ENCODE results near the gene CHCHD6.

Gene CHCHD6

GRCh38 chr3:126959136-126959920, 255.3 kb downstream of the CHCHD6 start:
- no peak for DNase-seq (ENCODE audit: low read depth, low spot score)

DNA sequence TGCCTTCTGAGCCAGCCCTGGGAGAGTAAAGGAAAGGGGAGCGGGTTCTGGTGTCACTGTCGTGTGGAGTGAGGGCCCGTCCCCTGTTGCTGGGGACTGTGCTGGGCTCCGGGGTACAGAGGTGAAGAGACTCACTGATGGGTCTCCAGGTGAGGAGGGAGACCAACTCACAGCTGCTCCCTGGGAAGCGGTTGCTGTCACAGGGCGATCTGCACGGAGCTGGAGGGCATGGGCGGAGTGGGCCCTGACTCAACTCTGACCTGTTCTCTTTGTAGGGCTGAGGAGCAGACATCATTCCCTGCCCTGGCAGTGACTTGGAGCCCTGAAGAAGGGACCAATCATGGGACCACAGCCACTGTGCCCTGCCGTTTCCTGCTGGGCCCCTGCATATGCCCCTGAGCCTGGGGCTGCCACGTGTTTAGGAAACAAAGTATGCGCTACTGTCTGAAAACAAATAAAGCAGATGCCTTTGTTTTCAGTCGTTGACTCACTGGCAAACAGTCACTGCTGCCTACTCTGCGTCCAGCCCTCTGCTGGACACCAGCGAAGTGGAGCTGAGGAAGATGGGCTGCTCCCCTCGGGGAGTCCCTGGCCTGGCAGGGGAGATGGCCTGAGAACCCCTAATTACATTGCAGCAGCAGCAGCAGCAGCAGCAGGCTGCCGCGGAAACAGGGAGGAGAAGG, 256.0 kb downstream of the CHCHD6 start:
- peak; percentile 53 for DNase-seq (ENCODE audit: low read depth, low spot score)

DNA sequence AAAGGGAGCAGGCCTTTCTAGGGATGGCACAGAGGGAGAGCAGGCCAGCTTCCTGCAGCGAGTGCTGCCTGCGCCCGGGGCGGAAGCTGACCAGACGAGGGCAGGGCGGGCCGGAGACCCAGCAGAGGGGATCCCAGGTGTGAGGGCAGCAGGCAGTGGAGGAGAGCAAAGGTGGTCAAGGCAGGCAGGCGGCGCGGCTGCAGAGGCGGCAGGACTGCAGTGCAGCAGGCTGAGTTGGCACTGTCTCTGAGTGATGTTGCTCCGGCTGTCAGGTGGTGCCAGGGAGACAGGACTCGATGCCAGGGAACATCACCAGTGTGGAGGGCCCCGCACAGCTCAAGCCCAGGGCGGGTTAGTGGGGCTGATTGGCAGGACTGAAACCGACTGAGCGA, 256.6 kb downstream of the CHCHD6 start:
- no peak for DNase-seq (ENCODE audit: low read depth, low spot score)

DNA sequence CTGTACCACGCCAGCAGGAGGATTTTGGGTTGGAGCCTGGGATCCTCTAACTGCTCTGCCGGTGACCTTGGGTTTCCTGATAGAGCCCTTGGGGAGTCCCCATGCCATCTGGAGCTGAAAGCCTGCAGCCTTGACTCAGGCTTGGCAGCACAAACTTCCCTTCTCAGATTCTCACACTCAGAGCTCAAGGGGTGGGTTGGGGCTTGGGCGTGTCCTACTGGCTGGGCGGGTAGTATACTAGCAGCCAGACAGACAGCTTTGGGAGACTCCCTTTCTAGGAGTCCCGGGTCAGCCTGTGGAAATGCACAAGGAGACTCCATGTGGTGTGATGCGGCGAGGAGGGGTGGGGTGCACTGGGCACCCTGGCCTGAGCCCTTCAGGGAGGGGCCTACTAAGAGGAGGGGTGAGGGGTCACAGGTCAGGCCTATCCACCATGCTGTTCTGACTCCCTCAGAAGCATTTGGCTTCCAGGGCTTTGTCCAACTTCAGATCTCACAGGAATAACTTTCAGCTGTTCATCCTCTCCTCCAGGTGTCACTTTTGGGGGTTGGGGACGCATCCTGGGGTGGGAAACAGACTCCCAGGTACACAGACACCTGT, 257.3 kb downstream of the CHCHD6 start:
- no peak for DNase-seq (ENCODE audit: low read depth, low spot score)

GRCh38 chr3:126961791-126962461, 257.9 kb downstream of the CHCHD6 start:
- DNase-seq (ENCODE audit: low read depth, low spot score): no peak

DNA sequence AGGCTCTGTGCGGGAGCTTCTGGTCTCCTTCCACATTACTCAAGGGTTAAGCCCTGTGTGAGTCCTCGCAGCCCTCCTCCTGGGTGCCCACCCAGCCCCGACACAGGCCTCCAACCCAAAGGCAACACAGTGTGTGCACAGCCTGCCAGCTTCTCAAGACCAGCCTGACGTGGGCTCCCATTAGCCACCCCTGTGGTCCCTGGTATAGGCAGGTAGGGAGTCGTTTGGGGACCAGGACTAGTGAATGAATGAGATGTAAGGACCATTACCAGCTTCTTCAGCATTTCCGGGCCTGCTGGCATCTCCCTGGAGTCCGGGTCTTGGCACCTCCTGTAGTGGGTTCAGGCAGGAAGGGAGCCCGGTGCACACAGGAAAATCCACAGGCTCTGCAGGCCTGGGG, 258.7 kb downstream of the CHCHD6 start:
- DNase-seq (ENCODE audit: low read depth, low spot score): no peak

GRCh38 chr3:126963261-126964190, 259.5 kb downstream of the CHCHD6 start:
- DNase-seq (ENCODE audit: low read depth, low spot score): no peak

GRCh38 chr3:126964261-126964660, 260.2 kb downstream of the CHCHD6 start:
- DNase-seq (ENCODE audit: low read depth, low spot score): no peak

DNA sequence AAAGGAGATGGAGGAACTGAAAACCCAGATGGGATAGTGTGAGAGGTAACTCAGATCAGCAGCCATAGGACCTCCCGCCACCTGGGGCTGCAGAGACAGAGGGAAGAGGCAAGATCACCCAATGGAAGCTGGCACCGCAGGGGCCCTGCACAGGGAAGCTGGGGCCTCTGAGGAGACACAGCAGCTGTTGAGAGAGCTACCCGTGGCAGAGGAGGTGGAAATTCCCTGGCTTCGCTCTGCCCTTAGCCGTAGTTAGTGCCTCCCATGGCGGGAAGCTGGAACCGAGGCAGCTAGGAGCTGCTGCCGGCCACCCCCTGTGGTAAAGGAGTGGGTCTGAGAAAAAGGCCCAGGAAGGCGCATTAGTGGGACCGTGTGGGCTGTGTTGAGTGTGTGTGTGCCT, 260.9 kb downstream of the CHCHD6 start:
- no peak for DNase-seq (ENCODE audit: low read depth, low spot score)

- DNase-seq (ENCODE audit: low read depth, low spot score): no peak
These were observed 261.6 kb downstream of the CHCHD6 start for GRCh38 chr3:126965526-126966080.

DNA sequence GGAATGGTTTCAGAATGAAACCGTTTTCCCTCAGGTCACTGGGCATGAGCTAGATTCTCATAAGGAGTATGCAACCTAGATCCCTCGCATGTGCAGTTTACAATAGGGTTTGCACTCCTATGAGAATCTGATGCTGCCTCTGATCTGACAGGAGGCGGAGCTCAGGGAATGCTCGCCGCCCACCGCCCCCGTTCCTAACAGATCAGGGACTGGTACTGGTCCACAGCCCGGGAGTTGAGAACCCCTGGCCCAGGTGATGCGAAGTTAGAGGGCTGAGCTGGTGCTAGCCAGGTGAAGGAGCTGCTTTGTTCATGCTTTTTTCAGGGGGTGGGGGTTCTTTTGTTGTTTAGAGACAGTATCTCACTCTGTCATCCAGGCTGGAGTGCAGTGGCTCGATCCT, 263.3 kb downstream of the CHCHD6 start:
- DNase-seq (ENCODE audit: low read depth, low spot score): no peak

DNA sequence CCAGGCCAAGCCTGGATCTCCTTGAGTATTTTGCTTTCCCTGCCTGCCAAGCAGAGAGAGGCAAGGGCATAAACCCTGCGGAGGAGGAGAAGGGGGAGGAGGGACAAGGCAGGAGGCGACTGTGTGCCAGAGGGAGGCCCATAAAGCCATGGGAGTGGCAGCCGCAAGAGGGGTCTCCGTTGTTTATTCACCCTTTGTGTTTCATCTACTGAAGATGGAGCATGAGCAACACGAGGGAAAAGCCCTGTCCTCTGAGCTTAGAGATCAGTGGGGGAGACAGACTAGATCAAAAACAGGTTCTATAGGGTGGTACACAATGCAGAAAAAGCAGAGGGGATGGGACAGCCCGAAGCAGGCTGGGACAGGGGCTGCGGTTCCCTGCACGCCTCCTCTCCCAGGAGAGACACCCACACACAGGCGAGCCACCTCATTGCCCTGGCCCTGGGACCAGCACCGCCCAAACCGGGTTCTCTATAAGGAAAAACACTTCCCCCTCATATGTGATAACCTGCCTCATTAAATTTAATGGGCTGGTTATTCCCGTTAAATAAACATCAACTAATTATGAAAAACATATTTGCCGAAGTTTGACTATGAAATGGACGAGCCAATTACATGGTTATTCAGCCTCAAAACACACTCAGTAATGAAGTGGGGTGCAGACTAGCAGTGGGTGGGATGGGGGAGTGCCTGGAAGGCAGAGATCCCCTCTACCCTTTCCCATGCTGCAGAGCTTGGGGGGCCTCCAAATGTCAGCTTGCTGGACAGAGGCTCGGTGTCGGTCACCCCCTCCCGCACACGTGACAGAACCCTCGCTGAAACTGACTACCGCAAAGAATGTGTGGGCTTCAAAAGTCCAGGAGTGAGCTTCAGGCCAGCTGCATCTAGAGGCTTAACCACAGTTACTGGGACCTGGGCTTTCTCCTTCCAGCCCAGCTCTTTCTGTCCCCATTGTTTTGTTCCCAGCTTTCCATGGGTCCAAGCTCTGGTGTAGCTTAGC, 264.7 kb downstream of the CHCHD6 start:
- DNase-seq (ENCODE audit: low read depth, low spot score): no peak

- DNase-seq (ENCODE audit: low read depth, low spot score): no peak
These were observed 265.5 kb downstream of the CHCHD6 start for GRCh38 chr3:126969586-126969985.

- DNase-seq (ENCODE audit: low read depth, low spot score): no peak
These were observed 266.1 kb downstream of the CHCHD6 start for GRCh38 chr3:126970101-126970500.

GRCh38 chr3:126970921-126971320, 266.9 kb downstream of the CHCHD6 start:
- DNase-seq (ENCODE audit: low read depth, low spot score): no peak

GRCh38 chr3:126971891-126972351, 267.9 kb downstream of the CHCHD6 start:
- no peak for DNase-seq (ENCODE audit: low read depth, low spot score)

DNA sequence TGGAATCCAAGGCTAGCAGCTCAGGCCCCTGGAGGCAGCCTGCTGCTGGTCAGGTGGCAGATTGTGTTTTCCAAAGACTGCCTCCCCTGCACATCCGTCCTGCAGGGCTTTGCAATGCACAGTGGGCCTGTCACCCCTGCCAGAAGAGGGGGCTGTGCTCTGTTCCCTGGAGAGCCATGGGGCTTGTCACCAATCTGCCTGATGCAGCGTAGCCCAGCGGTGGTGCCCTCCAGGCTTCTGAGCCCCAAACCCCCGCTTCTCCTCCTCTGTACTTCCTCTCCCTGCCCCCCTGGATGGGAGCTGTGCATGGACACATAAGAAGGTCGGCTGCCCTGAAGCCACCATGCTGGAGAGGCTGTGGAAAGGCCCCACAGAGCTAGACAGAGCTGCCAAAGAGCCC, 268.8 kb downstream of the CHCHD6 start:
- no peak for DNase-seq (ENCODE audit: low read depth, low spot score)

DNA sequence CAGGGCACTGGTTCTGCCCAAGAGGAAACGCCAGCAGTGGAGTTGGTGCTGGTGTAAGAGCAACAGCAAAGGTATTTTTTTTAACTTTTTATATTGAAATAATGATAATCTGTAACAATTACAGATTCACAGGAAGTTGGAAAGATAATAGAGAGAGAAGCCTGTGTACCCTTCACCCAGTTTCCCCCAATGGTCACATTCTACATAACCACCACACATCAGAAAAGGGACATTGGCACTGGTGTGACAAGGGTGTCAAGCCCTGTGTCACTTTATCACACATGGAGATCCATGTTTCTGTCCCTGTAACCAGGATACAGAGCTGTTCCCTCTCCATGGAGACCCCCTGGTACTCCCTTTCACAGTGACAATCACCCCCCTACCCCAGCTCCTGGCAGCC, 269.8 kb downstream of the CHCHD6 start:
- no peak for DNase-seq (ENCODE audit: low read depth, low spot score)

- no peak for DNase-seq (ENCODE audit: low read depth, low spot score)
These were observed 270.7 kb downstream of the CHCHD6 start for GRCh38 chr3:126974756-126975155.

GRCh38 chr3:126976906-126977305, 272.9 kb downstream of the CHCHD6 start:
- no peak for DNase-seq (ENCODE audit: low read depth, low spot score)
